Tibial nerve (tissue), 4 donors: Measurements from ENCODE around the gene MARS1.

ENCODE experiments used
- EP300 ChIP-seq, 2 donors: sonication (generic); formaldehyde crosslinking; IDR thresholded peaks; one replicate each; pipeline ENCODE4 v1.6.1; 2017; ENCODE audit warnings: antibody characterized with exemption in 2 of 2, mild to moderate bottlenecking in 1 of 2
- TF ChIP-seq, protein P1 (sequence below), 5 experiments: fragments of 200-600 bp in 3 of 5; fragments of 450-650 bp in 2 of 5; sonication (generic) in 3 of 5; IDR thresholded peaks; one replicate each; pipeline ENCODE4 v1.5.1; 2016 to 2019; ENCODE audit warnings: antibody characterized with exemption in 5 of 5, mild to moderate bottlenecking in 3 of 5, moderate library complexity in 2 of 5

DNA sequence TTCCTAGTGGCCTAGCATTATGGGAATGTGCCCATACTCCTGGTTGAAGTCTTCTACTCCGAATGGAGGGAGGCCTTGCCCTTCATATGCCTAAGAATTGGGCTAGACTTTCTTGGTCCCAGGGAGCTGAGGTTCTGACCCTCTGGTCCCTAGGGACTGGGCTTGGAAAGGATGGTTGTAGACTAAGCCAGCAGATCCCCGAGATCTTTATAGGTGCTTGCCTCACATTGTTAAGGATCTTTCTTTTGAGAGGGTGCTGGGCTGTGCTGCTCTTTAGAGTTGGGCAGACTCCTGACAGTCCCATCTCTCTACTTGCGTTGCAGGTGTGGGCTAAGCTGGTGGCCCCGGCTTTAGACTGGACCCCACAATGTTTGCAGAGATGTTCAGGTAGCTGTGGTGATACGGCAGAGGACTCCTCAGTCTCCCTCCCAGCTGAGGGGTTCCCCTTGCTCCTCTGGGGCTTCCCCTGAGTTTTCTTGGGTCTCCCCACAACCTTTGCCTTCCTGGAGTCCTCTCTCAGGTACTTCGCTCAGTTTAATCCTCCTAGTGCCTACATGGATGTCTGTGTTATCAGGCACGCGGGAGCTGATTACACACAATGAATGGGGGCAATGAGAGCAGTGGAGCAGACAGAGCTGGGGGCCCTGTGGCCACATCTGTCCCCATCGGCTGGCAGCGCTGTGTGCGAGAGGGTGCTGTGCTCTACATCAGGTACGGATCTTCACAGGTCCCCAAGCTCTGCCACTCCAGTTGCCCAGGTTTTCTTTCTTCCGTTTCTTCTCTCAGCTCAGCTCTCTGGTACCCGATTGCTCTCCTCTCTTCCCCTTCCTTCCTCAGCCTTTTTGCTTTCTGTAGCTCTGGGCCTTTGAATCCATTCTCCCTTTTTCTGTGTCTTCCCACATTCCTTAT is 36.1 kb downstream of the MARS1 start:
- TF ChIP-seq, protein P1, sequence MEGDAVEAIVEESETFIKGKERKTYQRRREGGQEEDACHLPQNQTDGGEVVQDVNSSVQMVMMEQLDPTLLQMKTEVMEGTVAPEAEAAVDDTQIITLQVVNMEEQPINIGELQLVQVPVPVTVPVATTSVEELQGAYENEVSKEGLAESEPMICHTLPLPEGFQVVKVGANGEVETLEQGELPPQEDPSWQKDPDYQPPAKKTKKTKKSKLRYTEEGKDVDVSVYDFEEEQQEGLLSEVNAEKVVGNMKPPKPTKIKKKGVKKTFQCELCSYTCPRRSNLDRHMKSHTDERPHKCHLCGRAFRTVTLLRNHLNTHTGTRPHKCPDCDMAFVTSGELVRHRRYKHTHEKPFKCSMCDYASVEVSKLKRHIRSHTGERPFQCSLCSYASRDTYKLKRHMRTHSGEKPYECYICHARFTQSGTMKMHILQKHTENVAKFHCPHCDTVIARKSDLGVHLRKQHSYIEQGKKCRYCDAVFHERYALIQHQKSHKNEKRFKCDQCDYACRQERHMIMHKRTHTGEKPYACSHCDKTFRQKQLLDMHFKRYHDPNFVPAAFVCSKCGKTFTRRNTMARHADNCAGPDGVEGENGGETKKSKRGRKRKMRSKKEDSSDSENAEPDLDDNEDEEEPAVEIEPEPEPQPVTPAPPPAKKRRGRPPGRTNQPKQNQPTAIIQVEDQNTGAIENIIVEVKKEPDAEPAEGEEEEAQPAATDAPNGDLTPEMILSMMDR (IDR thresholded peaks at IDR 0.05) = no peak
- peak in 1 of 2 donors; percentile 4 for TF ChIP-seq EP300 (IDR thresholded peaks at IDR 0.05)
